Erythroblast (primary cell): Measurements from ENCODE around the gene C10orf120.

Experiments used
- DNase-seq, 2 experiments: peaks; one replicate each; lab custom pipeline; 2025; lab: John Stamatoyannopoulos, UW
- GATA1 ChIP-seq: IDR thresholded peaks from 2 replicates; pipeline ENCODE4 v1.6.1; 2011; ENCODE audit warnings: low read depth, mild to moderate bottlenecking, control low read depth, low read length, moderate library complexity
- POLR2A ChIP-seq: IDR thresholded peaks from 2 replicates; pipeline ENCODE4 v1.6.1; 2011; ENCODE audit warnings: mild to moderate bottlenecking, low read length

C10orf120 gene

GRCh38 chr10:122648599-122649428 is 50.8 kb downstream of the C10orf120 start:
- DNase-seq, result peak; percentile 42 to 64
- no peak for TF ChIP-seq GATA1
- TF ChIP-seq POLR2A, result no peak
